HFF-Myc (cell line): ENCODE measurements around the gene PRKAG1.

Experiments used
- DNase-seq: peaks from one replicate; pipeline ENCODE4 v3.0.0-alpha.2; 2011; ENCODE audit warnings: low read depth; ENCODE audit errors: extremely low read depth
- H3K4me3 ChIP-seq: replicated peaks from 2 replicates; pipeline ENCODE4 v1.5.1; 2011; ENCODE audit warnings: low read depth, mild to moderate bottlenecking, control low read depth, low read length
- CTCF ChIP-seq: IDR thresholded peaks from 2 replicates; pipeline ENCODE4 v1.5.1; 2012; ENCODE audit warnings: mild to moderate bottlenecking, low read depth, low read length, control low read depth; ENCODE audit errors: missing control alignments

PRKAG1 gene

GRCh38 chr12:49026678-49027480, 8.3 kb upstream of the PRKAG1 start:
- TF ChIP-seq CTCF, result no peak
- DNase-seq, result no peak
- H3K4me3 ChIP-seq, result no peak overlapping the region

GRCh38 chr12:49026101-49026500, 7.5 kb upstream of the PRKAG1 start:
- TF ChIP-seq CTCF, result no peak
- no peak overlapping the region for H3K4me3 ChIP-seq
- DNase-seq, result no peak

GRCh38 chr12:49025463-49025862, 6.9 kb upstream of the PRKAG1 start:
- no peak for TF ChIP-seq CTCF
- DNase-seq, result no peak
- H3K4me3 ChIP-seq, result no peak overlapping the region

- no peak for DNase-seq
- no peak overlapping the region for H3K4me3 ChIP-seq
- no peak for TF ChIP-seq CTCF
Measured at GRCh38 chr12:49024543-49024942, 6.0 kb upstream of the PRKAG1 start.

- no peak for DNase-seq
- no peak overlapping the region for H3K4me3 ChIP-seq
- TF ChIP-seq CTCF, result no peak
Measured at GRCh38 chr12:49023812-49024211, 5.2 kb upstream of the PRKAG1 start.

GRCh38 chr12:49022558-49023178, 4.1 kb upstream of the PRKAG1 start:
- TF ChIP-seq CTCF, result no peak
- DNase-seq, result no peak
- no peak overlapping the region for H3K4me3 ChIP-seq
